Esophagus muscularis mucosa (tissue), 3 donors: Measurements from ENCODE around the gene WWOX.

ENCODE experiments used
- POLR2AphosphoS5 ChIP-seq, 2 donors: sonication (generic); formaldehyde crosslinking; IDR thresholded peaks; one replicate each; pipeline ENCODE4 v1.6.1; 2017; ENCODE audit warnings: antibody characterized with exemption in 2 of 2
- TF ChIP-seq, protein P1 (sequence below), 3 experiments: fragments of 200-600 bp in 2 of 3; fragments of 450-650 bp in 1 of 3; sonication (generic) in 2 of 3; IDR thresholded peaks; one replicate each; pipeline ENCODE4 v1.5.1; 2017 to 2019; ENCODE audit warnings: antibody characterized with exemption in 3 of 3, mild to moderate bottlenecking in 2 of 3, moderate library complexity in 1 of 3

DNA sequence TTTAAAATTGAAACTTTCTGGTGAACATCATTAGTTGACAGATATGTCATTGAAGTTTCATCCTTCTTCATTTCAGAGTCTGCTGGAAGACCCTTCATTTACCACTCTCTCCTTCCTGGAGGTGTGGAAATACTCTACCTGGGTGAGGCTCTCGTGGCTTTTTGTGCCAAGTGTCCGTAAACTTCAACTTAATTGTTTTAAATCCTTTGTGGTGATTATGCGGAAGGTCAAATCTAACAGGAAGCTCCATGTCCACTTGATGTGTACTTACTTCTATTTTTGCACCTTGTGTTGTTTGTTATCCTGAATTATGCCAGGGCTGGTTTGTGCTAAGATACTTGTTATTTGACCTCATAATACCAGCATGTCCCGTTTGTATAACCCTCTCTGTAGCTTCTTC, 129.2 kb downstream of the WWOX start:
- TF ChIP-seq POLR2AphosphoS5 (IDR thresholded peaks at IDR 0.05), result no peak
- TF ChIP-seq, protein P1, sequence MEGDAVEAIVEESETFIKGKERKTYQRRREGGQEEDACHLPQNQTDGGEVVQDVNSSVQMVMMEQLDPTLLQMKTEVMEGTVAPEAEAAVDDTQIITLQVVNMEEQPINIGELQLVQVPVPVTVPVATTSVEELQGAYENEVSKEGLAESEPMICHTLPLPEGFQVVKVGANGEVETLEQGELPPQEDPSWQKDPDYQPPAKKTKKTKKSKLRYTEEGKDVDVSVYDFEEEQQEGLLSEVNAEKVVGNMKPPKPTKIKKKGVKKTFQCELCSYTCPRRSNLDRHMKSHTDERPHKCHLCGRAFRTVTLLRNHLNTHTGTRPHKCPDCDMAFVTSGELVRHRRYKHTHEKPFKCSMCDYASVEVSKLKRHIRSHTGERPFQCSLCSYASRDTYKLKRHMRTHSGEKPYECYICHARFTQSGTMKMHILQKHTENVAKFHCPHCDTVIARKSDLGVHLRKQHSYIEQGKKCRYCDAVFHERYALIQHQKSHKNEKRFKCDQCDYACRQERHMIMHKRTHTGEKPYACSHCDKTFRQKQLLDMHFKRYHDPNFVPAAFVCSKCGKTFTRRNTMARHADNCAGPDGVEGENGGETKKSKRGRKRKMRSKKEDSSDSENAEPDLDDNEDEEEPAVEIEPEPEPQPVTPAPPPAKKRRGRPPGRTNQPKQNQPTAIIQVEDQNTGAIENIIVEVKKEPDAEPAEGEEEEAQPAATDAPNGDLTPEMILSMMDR (IDR thresholded peaks at IDR 0.05), result no peak
